Activated naive CD4-positive, alpha-beta T cell treated with anti-CD3 and anti-CD28 coated beads, Interleukin-2, amount 50 U/mL, for 24 hours (primary cell): Measurements from ENCODE around the gene APLP2.
"Not testable (repeated sequence)": the region's sequence is repeated elsewhere in the genome, so short reads cannot be mapped to it uniquely, and the experiment has no call there.

ENCODE experiments used
- H3K27ac Mint-ChIP-seq: one replicate; pipeline ENCODE4 v1.8.0; 2021; ENCODE audit warnings: mild to moderate bottlenecking, mixed read lengths
- H3K27me3 Mint-ChIP-seq: one replicate; pipeline ENCODE4 v1.8.0; 2021; ENCODE audit warnings: mixed read lengths
- H3K36me3 Mint-ChIP-seq: one replicate; pipeline ENCODE4 v1.8.0; 2021; ENCODE audit warnings: mixed read lengths
- H3K4me1 Mint-ChIP-seq: one replicate; pipeline ENCODE4 v1.8.0; 2021; ENCODE audit warnings: mixed read lengths
- H3K4me3 Mint-ChIP-seq: one replicate; pipeline ENCODE4 v1.8.0; 2021; ENCODE audit warnings: mild to moderate bottlenecking, mixed read lengths
- H3K9me3 Mint-ChIP-seq: one replicate; pipeline ENCODE4 v1.8.0; 2021; ENCODE audit warnings: mixed read lengths

APLP2 gene

DNA sequence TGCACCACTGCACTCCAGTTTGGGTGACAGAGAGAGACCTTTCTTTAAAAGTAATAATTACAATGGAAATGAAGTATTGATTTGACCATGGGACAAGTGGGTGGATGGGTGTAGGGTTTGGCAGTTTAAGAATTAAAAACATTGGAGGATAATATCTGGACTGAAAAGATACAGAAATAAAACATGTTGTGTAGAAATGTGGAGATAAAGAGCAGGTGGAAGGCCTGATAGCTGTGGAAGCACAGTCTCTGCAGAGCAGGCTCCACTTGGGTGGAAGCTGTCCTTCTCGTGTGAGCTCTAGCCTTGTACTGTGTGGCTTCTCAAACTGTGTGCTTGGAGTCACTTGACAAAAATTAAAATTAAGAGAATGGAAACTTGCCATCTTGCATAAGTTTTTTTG lies 25.6 kb downstream of the APLP2 start:
- no peak overlapping the region for H3K4me3 Mint-ChIP-seq
- H3K36me3 Mint-ChIP-seq = peaks cover 4% of the 10 kb centered on the region
- no peaks in the 10 kb centered on the region for H3K27me3 Mint-ChIP-seq
- no peak overlapping the region for H3K27ac Mint-ChIP-seq
- peaks cover 23% of the 10 kb centered on the region for H3K4me1 Mint-ChIP-seq
- H3K9me3 Mint-ChIP-seq = no peaks in the 10 kb centered on the region

DNA sequence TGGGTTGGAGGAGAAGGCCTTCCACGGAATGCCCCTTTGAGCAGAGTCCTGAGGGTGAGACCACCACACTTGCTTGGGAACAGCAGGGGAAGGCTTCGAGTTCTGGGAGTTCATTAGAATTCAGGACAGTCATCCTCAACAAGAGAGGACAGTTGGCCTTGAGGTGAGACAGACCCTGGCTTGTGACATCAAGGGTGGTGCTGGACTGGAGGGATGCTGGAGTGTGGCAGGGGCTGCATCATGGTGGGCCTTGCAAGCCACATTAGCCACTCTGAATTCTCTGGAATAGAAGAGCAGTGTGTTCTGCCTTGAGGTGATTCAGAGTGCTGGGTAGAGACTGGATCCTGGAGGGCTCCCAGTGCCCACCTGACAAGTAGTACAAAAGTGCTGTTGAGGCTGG lies 26.3 kb downstream of the APLP2 start:
- peaks cover 27% of the 10 kb centered on the region for H3K4me1 Mint-ChIP-seq
- no peaks in the 10 kb centered on the region for H3K9me3 Mint-ChIP-seq
- H3K36me3 Mint-ChIP-seq = peaks cover 4% of the 10 kb centered on the region
- no peak overlapping the region for H3K27ac Mint-ChIP-seq
- no peaks in the 10 kb centered on the region for H3K27me3 Mint-ChIP-seq
- H3K4me3 Mint-ChIP-seq = no peak overlapping the region

- Mint-ChIP-seq H3K9me3 (no peaks in the 10 kb centered on the region), H3K27ac (no peak overlapping the region), H3K4me1 (peaks cover 27% of the 10 kb centered on the region), H3K36me3 (peaks cover 5% of the 10 kb centered on the region), H3K4me3 (no peak overlapping the region), H3K27me3 (no peaks in the 10 kb centered on the region)
Observed at GRCh38 chr11:130096823-130097222, 27.1 kb downstream of the APLP2 start.

DNA sequence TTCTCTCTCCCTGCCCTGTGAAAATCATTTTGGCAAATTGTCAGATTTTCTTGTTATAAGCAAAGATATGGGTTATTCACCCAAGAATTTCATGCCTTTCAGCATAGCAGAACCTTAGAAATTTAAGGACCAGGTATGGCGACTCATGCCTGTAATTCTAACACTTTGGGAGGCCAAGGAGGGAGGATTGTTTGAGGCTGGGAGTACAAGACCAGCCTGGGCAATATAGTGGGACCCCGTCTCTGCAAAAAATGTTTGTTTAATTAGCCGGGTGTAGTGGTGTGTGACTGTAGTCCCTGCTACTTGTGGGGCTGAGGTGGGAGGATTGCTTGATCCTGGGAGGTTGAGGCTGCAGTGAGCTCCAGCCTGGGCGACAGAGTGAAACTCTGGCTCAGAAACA lies 27.6 kb downstream of the APLP2 start:
- H3K4me1 Mint-ChIP-seq = peaks cover 27% of the 10 kb centered on the region
- H3K27me3 Mint-ChIP-seq = no peaks in the 10 kb centered on the region
- peaks cover 5% of the 10 kb centered on the region for H3K36me3 Mint-ChIP-seq

GRCh38 chr11:130099356-130099755 lies 29.7 kb downstream of the APLP2 start:
- Mint-ChIP-seq H3K4me3 (no peak overlapping the region), H3K36me3 (peaks cover 2% of the 10 kb centered on the region), H3K9me3 (no peaks in the 10 kb centered on the region), H3K4me1 (peaks cover 26% of the 10 kb centered on the region), H3K27ac (no peak overlapping the region), H3K27me3 (no peaks in the 10 kb centered on the region)

More for the DNA sequence above, 27.6 kb downstream of the APLP2 start:
- H3K4me3 Mint-ChIP-seq = no peak overlapping the region
- no peaks in the 10 kb centered on the region for H3K9me3 Mint-ChIP-seq
- H3K27ac Mint-ChIP-seq = no peak overlapping the region

DNA sequence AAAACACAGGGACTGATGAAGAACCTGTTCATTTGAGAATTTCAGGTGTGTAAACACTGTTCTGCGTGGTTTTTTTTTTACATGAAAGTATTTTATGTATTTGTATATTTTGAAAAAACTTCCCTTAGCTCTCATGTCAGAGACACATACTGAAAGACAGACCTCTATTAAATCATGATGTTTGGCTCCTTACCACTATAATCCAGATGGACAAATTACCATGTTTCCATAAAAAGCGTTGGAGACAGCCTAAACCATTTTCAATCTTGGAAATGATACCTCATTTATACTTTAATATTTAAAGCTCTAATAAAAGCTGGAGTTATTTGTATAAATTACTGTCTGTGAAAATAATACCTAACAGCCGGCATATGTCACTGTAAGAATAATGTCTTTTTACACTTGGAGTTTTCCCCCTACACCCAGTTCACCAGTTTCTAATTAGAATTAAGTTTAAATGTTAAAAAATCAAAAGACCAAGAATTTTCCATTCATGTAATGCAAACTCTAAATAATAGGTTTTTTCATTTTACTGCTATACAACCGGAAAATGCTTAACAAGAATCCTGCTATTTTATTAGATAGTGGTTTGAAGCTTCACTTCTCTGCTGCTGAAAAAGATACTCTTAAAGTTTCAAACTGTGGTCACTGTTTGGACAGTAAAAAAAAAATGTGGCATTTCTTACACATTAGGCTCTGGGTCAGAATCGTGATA lies 30.8 kb downstream of the APLP2 start:
- Mint-ChIP-seq H3K27ac (no peak overlapping the region), H3K9me3 (no peaks in the 10 kb centered on the region), H3K4me1 (peaks cover 15% of the 10 kb centered on the region), H3K36me3 (peaks cover 2% of the 10 kb centered on the region), H3K4me3 (no peak overlapping the region), H3K27me3 (no peaks in the 10 kb centered on the region)

DNA sequence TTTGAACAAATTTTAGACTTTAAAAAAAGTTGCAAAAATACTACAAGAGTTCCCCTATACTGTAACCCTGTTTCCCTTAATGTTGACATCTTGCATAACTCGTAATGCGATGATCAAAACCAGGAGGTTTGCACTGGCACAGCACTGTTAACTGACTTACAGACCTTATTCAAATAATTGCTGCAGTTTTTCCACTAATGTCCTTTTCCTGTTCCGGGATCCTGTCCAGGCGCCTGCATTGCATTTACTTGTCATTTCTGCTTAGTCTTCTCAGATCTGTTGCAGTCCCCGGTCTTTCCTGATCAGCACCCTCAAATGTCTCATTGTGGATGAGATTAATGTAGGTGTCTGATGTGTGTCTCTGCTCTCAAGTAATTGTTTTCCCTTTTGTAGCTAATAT lies 32.0 kb downstream of the APLP2 start:
- Mint-ChIP-seq H3K36me3 (peaks cover 7% of the 10 kb centered on the region), H3K9me3 (no peaks in the 10 kb centered on the region), H3K27me3 (no peaks in the 10 kb centered on the region), H3K27ac (no peak overlapping the region), H3K4me3 (no peak overlapping the region), H3K4me1 (peaks cover 15% of the 10 kb centered on the region)

DNA sequence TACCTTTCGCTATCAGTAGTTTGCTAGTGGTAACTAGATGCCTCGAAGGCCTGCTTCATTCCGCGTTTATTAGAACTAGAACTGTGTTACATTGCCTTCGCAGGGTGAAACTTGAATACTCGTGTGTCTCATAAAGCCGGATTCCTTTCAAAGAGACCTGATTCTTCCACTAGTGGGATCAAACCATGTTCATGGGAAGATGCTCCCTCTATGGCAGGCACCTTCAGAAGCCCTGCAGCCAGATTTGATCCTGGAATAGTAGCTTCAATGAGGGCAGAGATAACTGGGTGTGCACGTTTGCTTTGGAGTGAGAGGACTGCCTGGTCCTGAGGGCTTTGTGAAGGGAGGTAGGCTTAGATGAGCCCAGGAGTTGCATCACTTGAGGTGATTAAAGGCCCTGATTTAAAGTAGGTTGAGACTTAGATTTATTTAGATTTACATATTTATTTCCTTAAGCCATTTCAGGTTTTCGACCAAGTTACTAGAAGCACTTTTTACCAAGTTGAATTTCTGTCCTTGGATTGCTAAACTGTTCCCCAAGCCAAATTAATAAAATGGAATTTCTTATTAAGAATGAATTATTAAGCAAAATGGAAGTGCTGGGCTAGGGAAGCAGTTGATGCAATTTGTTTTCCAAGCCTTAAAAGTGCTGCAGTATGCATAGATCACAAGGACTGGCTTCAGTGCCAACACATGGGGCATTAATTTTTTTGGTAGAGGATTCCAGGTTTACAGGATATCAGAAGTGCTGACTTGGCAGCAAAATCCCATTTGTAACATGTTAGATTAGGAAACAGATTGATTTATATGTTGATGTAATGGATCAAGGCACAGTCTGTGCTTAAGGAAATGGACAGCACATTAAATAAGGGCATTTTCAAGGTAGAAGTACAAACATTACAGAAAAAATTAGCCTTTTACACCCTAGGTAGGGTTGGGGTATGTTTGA lies 32.9 kb downstream of the APLP2 start:
- peaks cover 7% of the 10 kb centered on the region for H3K36me3 Mint-ChIP-seq
- H3K27me3 Mint-ChIP-seq = no peaks in the 10 kb centered on the region
- H3K4me3 Mint-ChIP-seq = no peak overlapping the region
- H3K9me3 Mint-ChIP-seq = no peaks in the 10 kb centered on the region
- H3K27ac Mint-ChIP-seq = no peak overlapping the region
- H3K4me1 Mint-ChIP-seq = peaks cover 15% of the 10 kb centered on the region

DNA sequence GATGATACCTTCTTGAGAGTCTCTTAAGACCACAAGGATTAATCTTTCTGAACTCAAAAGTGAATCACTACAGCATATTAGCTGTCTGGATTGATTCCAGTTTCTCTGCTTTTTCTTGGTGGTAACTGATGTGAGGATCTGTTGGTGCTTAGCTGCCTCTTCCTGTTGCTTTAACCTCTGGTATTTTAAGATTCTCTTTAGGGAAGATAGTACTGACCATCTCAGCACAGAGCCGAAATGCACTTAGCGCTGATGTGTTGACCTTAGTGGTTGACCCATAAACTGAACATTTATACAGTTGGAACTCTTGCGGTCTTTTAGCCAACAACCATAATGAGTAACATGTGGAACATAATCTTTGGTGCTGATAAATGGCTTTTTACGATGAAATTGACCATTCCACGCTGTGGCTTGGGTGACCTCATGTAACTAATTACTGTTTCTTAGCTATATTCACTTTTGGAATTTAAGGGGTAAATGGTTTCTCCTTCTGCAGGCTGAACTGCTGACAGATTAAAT lies 33.7 kb downstream of the APLP2 start:
- Mint-ChIP-seq H3K27me3 (no peaks in the 10 kb centered on the region), H3K4me1 (peaks cover 15% of the 10 kb centered on the region), H3K4me3 (no peak overlapping the region), H3K9me3 (no peaks in the 10 kb centered on the region), H3K36me3 (peaks cover 7% of the 10 kb centered on the region), H3K27ac (no peak overlapping the region)

- Mint-ChIP-seq H3K4me3 (no peak overlapping the region), H3K4me1 (peaks cover 8% of the 10 kb centered on the region), H3K27me3 (no peaks in the 10 kb centered on the region)
Observed at GRCh38 chr11:130106381-130106780, 36.7 kb downstream of the APLP2 start.

DNA sequence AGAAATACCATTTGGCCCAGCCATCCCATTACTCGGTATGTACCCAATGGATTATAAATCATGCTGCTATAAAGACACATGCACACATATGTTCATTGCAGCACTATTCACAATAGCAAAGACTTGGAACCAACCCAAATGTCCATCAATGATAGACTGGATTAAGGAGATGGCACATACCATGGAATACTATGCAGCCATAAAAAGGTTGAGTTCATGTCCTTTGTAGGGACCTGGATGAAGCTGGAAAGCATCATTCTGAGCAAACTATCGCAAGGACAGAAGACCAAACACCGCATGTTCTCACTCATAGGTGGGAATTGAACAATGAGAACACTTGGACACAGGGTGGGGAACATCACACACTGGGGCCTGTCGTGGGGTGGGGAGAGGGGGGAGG lies 39.0 kb downstream of the APLP2 start:
- not testable (repeated sequence) for H3K27ac Mint-ChIP-seq, H3K9me3 Mint-ChIP-seq, H3K4me1 Mint-ChIP-seq, H3K27me3 Mint-ChIP-seq, H3K4me3 Mint-ChIP-seq
- peaks cover 26% of the 10 kb centered on the region for H3K36me3 Mint-ChIP-seq

More at GRCh38 chr11:130106381-130106780, 36.7 kb downstream of the APLP2 start:
- Mint-ChIP-seq H3K27ac (no peak overlapping the region), H3K9me3 (no peaks in the 10 kb centered on the region), H3K36me3 (peaks cover 11% of the 10 kb centered on the region)

DNA sequence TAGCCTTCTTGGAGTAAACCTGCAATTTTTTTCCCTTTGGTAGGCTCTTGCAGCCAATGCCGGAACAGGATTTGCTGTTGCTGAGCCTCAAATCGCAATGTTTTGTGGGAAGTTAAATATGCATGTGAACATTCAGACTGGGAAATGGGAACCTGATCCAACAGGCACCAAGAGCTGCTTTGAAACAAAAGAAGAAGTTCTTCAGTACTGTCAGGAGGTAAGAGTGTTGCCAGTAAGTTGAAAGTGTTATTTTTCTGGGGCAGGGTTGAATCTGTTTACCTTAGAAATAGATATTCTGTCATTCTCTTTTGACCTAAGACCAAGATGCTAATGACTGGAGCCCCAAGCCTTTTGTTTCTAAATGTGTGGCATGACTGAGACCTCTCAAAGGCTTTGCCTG lies 39.7 kb downstream of the APLP2 start:
- H3K4me3 Mint-ChIP-seq = no peak overlapping the region
- peaks cover 31% of the 10 kb centered on the region for H3K36me3 Mint-ChIP-seq
- H3K9me3 Mint-ChIP-seq = no peaks in the 10 kb centered on the region
- H3K27ac Mint-ChIP-seq = no peak overlapping the region
- H3K4me1 Mint-ChIP-seq = peaks cover 4% of the 10 kb centered on the region
- H3K27me3 Mint-ChIP-seq = no peaks in the 10 kb centered on the region

DNA sequence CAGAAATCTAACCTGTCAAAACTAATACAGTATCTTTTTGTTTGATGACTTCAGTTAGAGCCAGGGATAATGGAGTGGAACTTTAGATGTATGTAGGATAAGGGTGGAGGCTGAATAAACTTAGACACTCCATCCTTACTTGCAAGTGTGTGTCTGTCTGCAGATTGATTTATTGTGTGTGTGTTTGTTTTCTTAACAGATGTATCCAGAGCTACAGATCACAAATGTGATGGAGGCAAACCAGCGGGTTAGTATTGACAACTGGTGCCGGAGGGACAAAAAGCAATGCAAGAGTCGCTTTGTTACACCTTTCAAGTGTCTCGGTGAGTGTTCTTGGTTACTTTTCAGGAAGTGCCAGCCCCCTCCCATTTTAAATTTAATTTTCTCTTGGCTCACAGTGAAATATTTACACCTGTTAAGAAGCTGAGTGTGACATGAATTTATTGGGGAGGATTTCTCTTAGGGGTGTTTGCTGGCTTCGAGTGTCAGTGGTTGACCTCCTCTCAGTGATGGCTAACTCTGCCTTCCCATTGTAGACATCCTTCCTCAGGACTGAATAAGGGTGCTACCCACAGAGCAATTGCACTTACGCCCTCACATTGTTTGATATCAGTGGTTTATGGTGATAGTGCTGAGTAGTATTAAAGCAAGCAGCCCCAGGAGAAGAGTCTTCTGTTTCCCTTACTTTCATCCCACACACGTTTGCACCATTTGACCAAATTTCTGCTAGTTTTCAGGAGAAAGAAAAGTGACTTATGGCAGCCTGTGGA lies 40.8 kb downstream of the APLP2 start:
- H3K9me3 Mint-ChIP-seq = no peaks in the 10 kb centered on the region
- no peak overlapping the region for H3K27ac Mint-ChIP-seq
- peaks cover 4% of the 10 kb centered on the region for H3K4me1 Mint-ChIP-seq
- H3K36me3 Mint-ChIP-seq = peaks cover 32% of the 10 kb centered on the region
- H3K4me3 Mint-ChIP-seq = no peak overlapping the region
- H3K27me3 Mint-ChIP-seq = no peaks in the 10 kb centered on the region

GRCh38 chr11:130112071-130112830 lies 42.6 kb downstream of the APLP2 start:
- Mint-ChIP-seq H3K4me3 (no peak overlapping the region), H3K27ac (no peak overlapping the region), H3K4me1 (peaks cover 4% of the 10 kb centered on the region), H3K36me3 (peaks cover 29% of the 10 kb centered on the region), H3K9me3 (no peaks in the 10 kb centered on the region), H3K27me3 (no peaks in the 10 kb centered on the region)

- H3K4me1 Mint-ChIP-seq = peaks cover 17% of the 10 kb centered on the region
- H3K27me3 Mint-ChIP-seq = no peaks in the 10 kb centered on the region
- H3K9me3 Mint-ChIP-seq = no peaks in the 10 kb centered on the region
- no peak overlapping the region for H3K27ac Mint-ChIP-seq
- H3K4me3 Mint-ChIP-seq = no peak overlapping the region
- peaks cover 29% of the 10 kb centered on the region for H3K36me3 Mint-ChIP-seq
Observed at GRCh38 chr11:130114281-130114680, 44.6 kb downstream of the APLP2 start.
